ENCODE measurements around the gene HS6ST3.

The HS6ST3 gene

GRCh38 chr13:96203471-96203870 lies 113.6 kb downstream of the HS6ST3 start:
- no peak for DNase-seq

GRCh38 chr13:96214824-96215445 lies 125.0 kb downstream of the HS6ST3 start:
- no peak for DNase-seq

GRCh38 chr13:96216543-96216942 lies 126.6 kb downstream of the HS6ST3 start:
- DNase-seq: no peak

- no peak for DNase-seq
Measured at GRCh38 chr13:96218475-96218874, 128.6 kb downstream of the HS6ST3 start.

GRCh38 chr13:96221471-96221870 lies 131.6 kb downstream of the HS6ST3 start:
- no peak for DNase-seq

- no peak for DNase-seq
Measured at GRCh38 chr13:96223231-96223630, 133.3 kb downstream of the HS6ST3 start.

- DNase-seq: peak; percentile 30
Measured at GRCh38 chr13:96229356-96229755, 139.4 kb downstream of the HS6ST3 start.

- no peak for DNase-seq
Measured at GRCh38 chr13:96238241-96238640, 148.3 kb downstream of the HS6ST3 start.

GRCh38 chr13:96238861-96239260 lies 149.0 kb downstream of the HS6ST3 start:
- DNase-seq: no peak

GRCh38 chr13:96243376-96243775 lies 153.5 kb downstream of the HS6ST3 start:
- no peak for DNase-seq

- no peak for DNase-seq
Measured at GRCh38 chr13:96248103-96248502, 158.2 kb downstream of the HS6ST3 start.

GRCh38 chr13:96248996-96249395 lies 159.1 kb downstream of the HS6ST3 start:
- no peak for DNase-seq

- no peak for DNase-seq
Measured at GRCh38 chr13:96252903-96253302, 163.0 kb downstream of the HS6ST3 start.

- no peak for DNase-seq
Measured at GRCh38 chr13:96273196-96273595, 183.3 kb downstream of the HS6ST3 start.

GRCh38 chr13:96274046-96274445 lies 184.1 kb downstream of the HS6ST3 start:
- DNase-seq: no peak

GRCh38 chr13:96279904-96280303 lies 190.0 kb downstream of the HS6ST3 start:
- no peak for DNase-seq

GRCh38 chr13:96284971-96285370 lies 195.1 kb downstream of the HS6ST3 start:
- DNase-seq: no peak

GRCh38 chr13:96285729-96286128 lies 195.8 kb downstream of the HS6ST3 start:
- no peak for DNase-seq

- DNase-seq: no peak
Measured at GRCh38 chr13:96294930-96295881, 205.3 kb downstream of the HS6ST3 start.

- DNase-seq: no peak
Measured at GRCh38 chr13:96297360-96297759, 207.5 kb downstream of the HS6ST3 start.

- DNase-seq: no peak
Measured at GRCh38 chr13:96299235-96299634, 209.3 kb downstream of the HS6ST3 start.

GRCh38 chr13:96308568-96308967 lies 218.7 kb downstream of the HS6ST3 start:
- DNase-seq: no peak

- no peak for DNase-seq
Measured at GRCh38 chr13:96314974-96315373, 225.1 kb downstream of the HS6ST3 start.

- no peak for DNase-seq
Measured at GRCh38 chr13:96338030-96338429, 248.1 kb downstream of the HS6ST3 start.

All from NCI-H1694 (cell line).